SU-DHL-6 (cell line): ENCODE data around the gene MAGOH.

Experiments
- H2AFZ ChIP-seq: fragments of 200-600 bp; sonication (generic); 2 replicates; pipeline ENCODE4 v1.6.1; 2014; ENCODE audit warnings: low read depth, mild to moderate bottlenecking, moderate library complexity, mixed read lengths, antibody characterized with exemption, low read length; ENCODE audit not compliant: severe bottlenecking
- H3F3A ChIP-seq: fragments of 200-600 bp; shearing (Covaris generic); 2 replicates; pipeline ENCODE4 v1.6.0; 2016; ENCODE audit warnings: antibody characterized with exemption, mild to moderate bottlenecking; ENCODE audit not compliant: insufficient read depth
- H3K27ac ChIP-seq: fragments of 200-600 bp; sonication (generic); 2 replicates; pipeline ENCODE4 v1.5.1; 2016; ENCODE audit warnings: low read depth, mild to moderate bottlenecking, low read length, moderate library complexity, mixed read lengths
- H3K27me3 ChIP-seq: fragments of 200-600 bp; sonication (generic), shearing (Covaris generic); 2 replicates; pipeline ENCODE4 v1.6.0; 2014; ENCODE audit warnings: mild to moderate bottlenecking, low read length
- H3K36me3 ChIP-seq: fragments of 200-600 bp; sonication (generic); 2 replicates; pipeline ENCODE4 v1.6.1; 2014; ENCODE audit warnings: mild to moderate bottlenecking, low read length, mixed read lengths
- H3K4me2 ChIP-seq: fragments of 300-600, 200-600 bp; shearing (Covaris generic), sonication (generic); 2 replicates; pipeline ENCODE4 v1.6.0; 2014; ENCODE audit warnings: low read length, low read depth, mild to moderate bottlenecking; ENCODE audit not compliant: poor library complexity, severe bottlenecking
- H3K4me3 ChIP-seq: fragments of 200-600 bp; sonication (generic); 2 replicates; pipeline ENCODE4 v1.5.1; 2014; ENCODE audit warnings: antibody characterized with exemption, low read length, mild to moderate bottlenecking, mixed read lengths; ENCODE audit not compliant: insufficient read depth, poor library complexity, severe bottlenecking
- H3K79me2 ChIP-seq: fragments of 200-600 bp; sonication (generic); 2 replicates; pipeline ENCODE4 v1.6.1; 2014; ENCODE audit warnings: mild to moderate bottlenecking, low read length, moderate library complexity; ENCODE audit not compliant: insufficient read depth
- H3K9ac ChIP-seq: fragments of 200-600 bp; sonication (generic); 2 replicates; pipeline ENCODE4 v1.7.0; 2014; ENCODE audit warnings: mild to moderate bottlenecking, low read length
- H3K9me2 ChIP-seq: fragments of 200-600 bp; sonication (generic); replicated peaks from 2 replicates; pipeline ENCODE4 v1.6.1; 2014; ENCODE audit warnings: low read length; ENCODE audit not compliant: insufficient read depth
- H3K9me3 ChIP-seq: fragments of 200-600 bp; sonication (generic); 2 replicates; pipeline ENCODE4 v1.6.1; 2014; ENCODE audit warnings: low read length, mixed read lengths; ENCODE audit not compliant: insufficient read depth
- H4K20me1 ChIP-seq: fragments of 200-600 bp; sonication (generic); 2 replicates; pipeline ENCODE4 v1.6.1; 2014; ENCODE audit warnings: low read depth, mild to moderate bottlenecking, antibody characterized with exemption, low read length, moderate library complexity, mixed read lengths
- EZH2phosphoT487 ChIP-seq: fragments of 200-600 bp; sonication (generic), shearing (Covaris generic); conservative IDR thresholded peaks from 2 replicates; pipeline ENCODE4 v1.6.1; 2018; ENCODE audit warnings: mild to moderate bottlenecking, antibody characterized with exemption, low read length, moderate library complexity, mixed read lengths
- TF ChIP-seq, protein P1 (sequence below): fragments of 200-600 bp; sonication (generic); IDR thresholded peaks from one replicate; pipeline ENCODE4 v1.5.1; 2017; ENCODE audit warnings: antibody characterized with exemption, mild to moderate bottlenecking, low read length, moderate library complexity; ENCODE audit not compliant: insufficient read depth, poor library complexity, severe bottlenecking

MAGOH gene

DNA sequence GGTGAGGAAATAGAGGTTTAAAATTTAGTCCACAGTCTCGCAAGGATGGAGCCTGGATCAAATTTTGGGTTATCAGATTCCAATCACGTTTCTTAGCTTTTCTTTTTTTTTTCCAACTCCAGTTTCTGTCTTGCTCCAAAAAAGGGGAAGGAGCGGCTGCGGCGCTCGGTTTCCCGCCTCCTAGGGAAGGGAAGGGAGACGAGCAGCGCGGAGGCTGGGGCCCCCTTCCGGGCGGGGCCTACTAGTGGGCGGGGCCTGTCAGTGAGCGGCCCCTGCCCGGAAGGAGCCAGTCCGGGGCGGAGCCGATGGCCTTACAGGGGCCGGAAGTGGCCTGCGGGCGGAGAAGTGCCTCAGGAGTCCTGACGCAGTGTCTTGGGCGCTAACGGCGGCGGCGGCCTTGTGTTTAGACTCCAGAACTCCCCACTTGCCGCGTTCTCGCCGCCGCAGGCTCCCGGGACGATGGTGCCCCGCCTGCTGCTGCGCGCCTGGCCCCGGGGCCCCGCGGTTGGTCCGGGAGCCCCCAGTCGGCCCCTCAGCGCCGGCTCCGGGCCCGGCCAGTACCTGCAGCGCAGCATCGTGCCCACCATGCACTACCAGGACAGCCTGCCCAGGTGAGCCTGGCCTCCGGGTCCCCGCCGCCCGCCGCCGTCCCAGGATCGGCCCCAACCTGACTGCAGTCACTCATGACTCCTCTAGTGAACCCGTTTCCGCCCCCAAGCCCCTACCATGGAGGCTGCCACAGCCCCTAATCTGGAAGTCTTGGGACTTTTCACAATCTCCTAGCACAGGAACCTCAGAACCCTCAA is 41.6 kb downstream of the MAGOH start, which contains the start of gene CPT2:
Gene CPT2 (plus strand): TSS at position 340 of the 806 bp plus-strand sequence. CDS start 120 bp downstream, at position 460.
- Histone ChIP-seq H3K79me2 (no peaks in the 10 kb centered on the region), H3K9ac (peak within 1 kb of the TSS; percentile 97), H3K9me3 (no peaks in the 10 kb centered on the region), H3K27ac (peak within 1 kb of the TSS; percentile 51), H2AFZ (peak within 1 kb of the TSS; percentile 87), H3K36me3 (no peaks in the 10 kb centered on the region), H3K27me3 (no peaks in the 10 kb centered on the region), H4K20me1 (no peaks in the 10 kb centered on the region), H3F3A (no peaks in the 10 kb centered on the region), H3K9me2 (no peaks in the 10 kb centered on the region), H3K4me3 (peak within 1 kb of the TSS; percentile 90), H3K4me2 (peak within 1 kb of the TSS; percentile 90)
- TF ChIP-seq, protein P1, sequence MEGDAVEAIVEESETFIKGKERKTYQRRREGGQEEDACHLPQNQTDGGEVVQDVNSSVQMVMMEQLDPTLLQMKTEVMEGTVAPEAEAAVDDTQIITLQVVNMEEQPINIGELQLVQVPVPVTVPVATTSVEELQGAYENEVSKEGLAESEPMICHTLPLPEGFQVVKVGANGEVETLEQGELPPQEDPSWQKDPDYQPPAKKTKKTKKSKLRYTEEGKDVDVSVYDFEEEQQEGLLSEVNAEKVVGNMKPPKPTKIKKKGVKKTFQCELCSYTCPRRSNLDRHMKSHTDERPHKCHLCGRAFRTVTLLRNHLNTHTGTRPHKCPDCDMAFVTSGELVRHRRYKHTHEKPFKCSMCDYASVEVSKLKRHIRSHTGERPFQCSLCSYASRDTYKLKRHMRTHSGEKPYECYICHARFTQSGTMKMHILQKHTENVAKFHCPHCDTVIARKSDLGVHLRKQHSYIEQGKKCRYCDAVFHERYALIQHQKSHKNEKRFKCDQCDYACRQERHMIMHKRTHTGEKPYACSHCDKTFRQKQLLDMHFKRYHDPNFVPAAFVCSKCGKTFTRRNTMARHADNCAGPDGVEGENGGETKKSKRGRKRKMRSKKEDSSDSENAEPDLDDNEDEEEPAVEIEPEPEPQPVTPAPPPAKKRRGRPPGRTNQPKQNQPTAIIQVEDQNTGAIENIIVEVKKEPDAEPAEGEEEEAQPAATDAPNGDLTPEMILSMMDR = no peak
- no peak for TF ChIP-seq EZH2phosphoT487

DNA sequence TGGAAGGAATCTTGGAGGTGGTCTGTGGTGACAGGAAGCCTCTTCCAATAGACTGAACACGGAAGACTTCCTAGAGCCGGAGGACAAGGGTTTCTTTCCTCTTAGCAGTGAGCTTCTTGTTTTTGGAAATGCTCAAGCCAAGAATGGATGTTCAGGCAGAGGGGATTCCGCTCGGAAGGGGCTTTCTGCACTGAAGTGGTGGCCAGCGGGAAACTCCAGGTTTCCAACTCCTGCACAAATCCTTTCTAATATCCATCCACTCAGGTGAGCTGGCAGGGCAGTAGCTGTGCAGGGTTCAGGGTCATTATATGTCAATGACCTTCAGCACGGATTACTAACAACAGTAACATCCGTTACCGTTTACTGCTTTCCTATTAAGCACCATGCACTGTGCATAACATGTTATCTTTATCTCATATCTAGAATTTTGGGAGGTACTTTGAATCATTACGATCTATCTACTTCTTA is 42.3 kb downstream of the MAGOH start:
- H3K27me3 ChIP-seq = no peaks in the 10 kb centered on the region
- no peak overlapping the region for H3K27ac ChIP-seq
- H3K4me2 ChIP-seq = peak overlapping the region; percentile 90
- H3K9me3 ChIP-seq = no peaks in the 10 kb centered on the region
- TF ChIP-seq EZH2phosphoT487 = no peak
- TF ChIP-seq, protein P1 = no peak
- H3K79me2 ChIP-seq = no peaks in the 10 kb centered on the region
- H3K9ac ChIP-seq = peak overlapping the region; percentile 97
- no peaks in the 10 kb centered on the region for H3K36me3 ChIP-seq
- no peaks in the 10 kb centered on the region for H3F3A ChIP-seq
- H3K9me2 ChIP-seq = no peaks in the 10 kb centered on the region
- peak overlapping the region; percentile 90 for H3K4me3 ChIP-seq
- H4K20me1 ChIP-seq = no peaks in the 10 kb centered on the region
- peak overlapping the region; percentile 87 for H2AFZ ChIP-seq

DNA sequence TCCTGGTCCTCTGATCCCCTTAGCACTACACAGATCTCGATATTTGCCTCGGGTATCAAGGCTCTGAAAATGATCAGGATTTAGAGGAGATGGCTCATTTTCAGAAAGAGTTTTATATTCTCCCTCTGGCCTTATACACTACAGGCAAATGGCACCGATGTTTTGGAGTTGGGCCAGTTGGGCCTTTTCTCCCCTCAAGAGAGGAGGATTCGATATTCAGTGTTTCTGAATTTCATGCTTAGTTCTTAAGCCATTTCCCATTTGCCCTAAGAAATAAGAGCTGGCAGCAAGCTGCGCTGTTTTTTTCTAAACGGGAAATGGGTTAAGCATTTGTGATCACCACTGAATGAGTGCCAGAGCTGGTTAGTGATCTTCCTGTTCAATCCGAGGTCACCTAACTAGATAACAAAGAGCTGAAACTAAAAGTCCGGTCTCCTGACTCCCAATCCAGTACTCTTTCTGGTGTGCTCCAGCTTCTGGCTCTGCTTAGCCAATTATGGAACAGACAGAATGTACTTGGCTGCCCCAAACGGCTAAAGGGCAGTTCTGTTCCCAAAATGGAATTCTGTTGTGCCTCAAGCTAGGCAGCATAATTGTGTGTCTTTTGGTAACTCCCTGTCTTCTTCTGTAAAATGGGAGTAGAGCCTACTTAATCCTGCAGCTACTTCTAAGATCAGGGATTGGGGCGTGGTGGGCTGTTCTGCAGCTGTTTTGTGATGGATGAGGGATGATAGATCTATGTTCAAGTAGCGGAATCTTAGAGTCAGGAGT is 42.9 kb downstream of the MAGOH start:
- Histone ChIP-seq H3K9me3 (no peaks in the 10 kb centered on the region), H3K4me2 (no peak overlapping the region), H4K20me1 (no peaks in the 10 kb centered on the region), H2AFZ (peak overlapping the region; percentile 87), H3K27ac (no peak overlapping the region), H3K9me2 (no peaks in the 10 kb centered on the region), H3K36me3 (no peaks in the 10 kb centered on the region), H3F3A (no peaks in the 10 kb centered on the region), H3K9ac (no peak overlapping the region), H3K27me3 (no peaks in the 10 kb centered on the region), H3K79me2 (no peaks in the 10 kb centered on the region), H3K4me3 (no peak overlapping the region)
- TF ChIP-seq, protein P1 = no peak
- TF ChIP-seq EZH2phosphoT487 = no peak
